NCI-H526 (cell line): ENCODE results near the gene SFT2D1.
A peak's percentile ranks its signal among the peaks of the same experiment; 100 is the strongest.

Source experiments
- DNase-seq, 2 experiments: peaks; one replicate each; lab custom pipeline; 2025; lab: John Stamatoyannopoulos, UW

SFT2D1 gene

GRCh38 chr6:166277892-166278578, 64.3 kb downstream of the SFT2D1 start:
- no peak for DNase-seq

- no peak for DNase-seq
These were observed 65.3 kb downstream of the SFT2D1 start for GRCh38 chr6:166277018-166277417.

DNA sequence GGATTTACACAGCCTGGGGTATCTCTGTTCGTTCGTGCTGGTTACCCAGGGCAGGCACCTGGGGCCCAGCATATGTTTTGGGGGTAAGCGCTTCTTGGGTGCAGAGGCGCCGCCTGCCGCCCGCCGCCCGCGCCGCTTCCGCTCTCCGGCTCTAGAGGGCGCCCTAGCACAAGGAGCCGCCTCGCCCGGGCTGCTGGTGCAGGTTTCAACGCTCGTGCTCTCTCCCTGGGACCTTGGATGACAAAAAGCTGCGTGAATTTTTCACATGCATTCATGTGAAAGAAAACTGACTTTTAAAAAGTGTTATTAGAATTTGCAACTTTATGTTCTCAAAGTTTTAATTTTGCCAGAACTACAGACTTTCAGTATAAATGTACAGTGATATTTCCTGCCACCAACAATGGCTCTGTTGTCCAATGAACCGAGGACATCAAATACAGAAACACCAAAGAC, 66.6 kb downstream of the SFT2D1 start:
- peak in 1 of 2 experiments; percentile 61 for DNase-seq

GRCh38 chr6:166274739-166275370, 67.5 kb downstream of the SFT2D1 start:
- DNase-seq: no peak

DNA sequence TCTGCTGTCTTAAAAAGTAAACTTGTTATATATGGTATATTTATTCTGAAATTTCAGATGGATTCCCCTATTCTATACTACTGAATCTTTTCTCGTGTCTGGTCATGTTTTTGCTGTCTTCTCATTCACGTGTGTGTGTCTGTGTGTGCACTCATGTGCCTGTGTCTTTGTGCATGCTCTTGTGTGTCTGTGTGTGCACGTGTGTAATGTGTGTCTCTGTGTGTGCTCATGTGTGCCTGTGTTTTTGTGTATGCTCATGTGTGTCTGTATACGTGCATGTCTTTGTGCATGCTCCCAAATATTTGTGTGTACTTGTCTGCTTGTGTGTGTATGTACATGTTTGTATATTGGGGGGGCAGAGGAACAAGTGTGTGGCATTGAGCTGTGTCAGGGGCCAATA, 68.2 kb downstream of the SFT2D1 start:
- no peak for DNase-seq

DNA sequence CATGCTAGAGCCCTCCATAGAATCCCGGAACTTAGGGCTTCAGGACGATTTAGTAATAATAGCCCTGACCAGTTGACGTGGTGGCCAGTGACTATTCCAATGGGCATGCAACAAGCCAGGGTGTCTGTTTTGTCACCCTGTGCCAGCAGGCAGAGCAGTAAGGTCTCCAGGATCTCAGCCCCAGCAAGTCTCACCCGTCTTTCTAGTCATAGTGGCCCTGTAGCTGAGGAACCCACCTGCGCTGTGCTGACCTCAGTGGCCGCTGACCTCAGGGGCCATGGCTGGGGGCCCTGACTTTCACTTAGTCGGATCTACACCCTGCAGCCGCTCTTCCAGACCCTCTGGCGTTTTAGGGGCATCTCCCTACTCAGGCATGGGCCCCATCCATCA, 71.0 kb downstream of the SFT2D1 start:
- DNase-seq: no peak

- no peak for DNase-seq
These were observed 71.5 kb downstream of the SFT2D1 start for GRCh38 chr6:166270706-166271375.
